Karpas-422 (cell line): ENCODE results near the gene MOB3B. TPM values are rescaled to one million over a fixed set of nuclear protein-coding genes. Genes with fewer than 3 reads are reported as not detected.

Experiments used
- DNase-seq: peaks from one replicate; pipeline ENCODE4 v3.0.0-alpha.2; 2015
- H2AFZ ChIP-seq: fragments of 200-600 bp; sonication (generic); 2 replicates; pipeline ENCODE4 v1.6.1; 2014; ENCODE audit warnings: antibody characterized with exemption, low read length, mixed read lengths
- H3K27ac ChIP-seq: fragments of 200-600 bp; sonication (generic); 2 replicates; pipeline ENCODE4 v1.5.1; 2014; ENCODE audit warnings: mild to moderate bottlenecking, low read length, moderate library complexity
- H3K27me3 ChIP-seq: fragments of 200-600 bp; sonication (generic); 2 replicates; pipeline ENCODE4 v1.6.1; 2014; ENCODE audit warnings: low read length, mixed read lengths
- H3K36me3 ChIP-seq: fragments of 200-600 bp; sonication (generic); 2 replicates; pipeline ENCODE4 v1.6.1; 2014; ENCODE audit warnings: low read length, mixed read lengths; ENCODE audit not compliant: insufficient read depth
- H3K4me1 ChIP-seq: fragments of 200-600 bp; sonication (generic); 2 replicates; pipeline ENCODE4 v1.6.1; 2014; ENCODE audit warnings: mild to moderate bottlenecking, low read length, mixed read lengths
- H3K4me2 ChIP-seq: fragments of 200-600 bp; sonication (generic); 2 replicates; pipeline ENCODE4 v1.6.1; 2014; ENCODE audit warnings: low read length, low read depth, mild to moderate bottlenecking; ENCODE audit not compliant: poor library complexity, severe bottlenecking
- H3K4me3 ChIP-seq: fragments of 200-600 bp; sonication (generic); 2 replicates; pipeline ENCODE4 v1.5.1; 2014; ENCODE audit warnings: mild to moderate bottlenecking, antibody characterized with exemption, low read length, mixed read lengths
- H3K79me2 ChIP-seq: fragments of 200-600 bp; sonication (generic); 2 replicates; pipeline ENCODE4 v1.6.1; 2014; ENCODE audit warnings: mild to moderate bottlenecking, low read length, mixed read lengths
- H3K9ac ChIP-seq: fragments of 200-600 bp; sonication (generic); 2 replicates; pipeline ENCODE4 v1.6.0; 2014; ENCODE audit warnings: low read length
- H3K9me2 ChIP-seq: fragments of 200-600 bp; sonication (generic), shearing (Covaris generic); replicated peaks from 2 replicates; pipeline ENCODE4 v1.6.0; 2014; ENCODE audit warnings: mild to moderate bottlenecking, low read length, moderate library complexity; ENCODE audit not compliant: insufficient read depth
- H3K9me3 ChIP-seq: fragments of 300-700, 200-600 bp; sonication (generic); 2 replicates; pipeline ENCODE4 v1.6.1; 2014; ENCODE audit warnings: low read length, mixed read lengths
- H4K20me1 ChIP-seq: fragments of 200-600 bp; sonication (generic); 2 replicates; pipeline ENCODE4 v1.6.1; 2014; ENCODE audit warnings: mild to moderate bottlenecking, antibody characterized with exemption, low read length, low read depth; ENCODE audit not compliant: insufficient read depth
- total RNA-seq: library from RNA; depleted of rRNA; stranded (reverse); fragments of >200 nt; shearing (Covaris generic); gene quantifications from 2 replicates; pipeline ENCODE4 v1.2.3, GENCODE V29; 2014; ENCODE audit warnings: low replicate concordance

MOB3B gene
- total RNA-seq, 1 experiment from 2014 or later: 0.45 TPM

DNA sequence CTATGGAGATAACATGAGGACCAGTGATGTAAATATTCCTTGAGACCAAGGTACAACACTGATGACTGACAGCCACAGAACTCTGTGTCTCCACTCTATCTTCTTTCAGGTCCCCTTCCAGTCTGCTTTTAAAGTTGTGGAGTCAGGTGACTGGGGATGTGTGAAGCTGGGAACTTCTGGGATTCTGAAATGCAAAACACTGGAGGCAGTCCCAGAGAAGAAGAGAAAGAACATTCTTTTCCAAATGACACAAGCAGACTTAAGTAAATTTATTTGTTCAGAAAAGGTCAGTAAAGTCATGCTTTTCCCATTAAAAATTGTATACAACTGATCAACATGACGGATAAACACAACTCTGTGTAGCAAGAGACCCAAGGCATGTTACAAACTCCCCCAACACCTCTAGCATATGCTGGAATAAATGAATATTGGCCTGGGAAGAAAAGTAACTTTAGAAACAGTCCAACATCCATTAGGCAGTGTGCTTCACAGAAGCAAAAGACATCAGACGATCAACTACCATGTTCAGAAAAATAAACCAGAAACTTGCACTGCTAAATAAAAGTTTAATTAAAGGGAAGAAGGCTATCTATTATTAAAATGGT, 98.0 kb downstream of the MOB3B start:
- Histone ChIP-seq H3K79me2 (no peaks in the 10 kb centered on the region), H3K9ac (no peak overlapping the region), H3K4me2 (no peak overlapping the region), H3K9me2 (no peaks in the 10 kb centered on the region), H3K36me3 (no peaks in the 10 kb centered on the region), H3K4me3 (no peak overlapping the region), H3K27me3 (no peaks in the 10 kb centered on the region), H3K4me1 (no peaks in the 10 kb centered on the region), H4K20me1 (no peaks in the 10 kb centered on the region), H3K9me3 (no peaks in the 10 kb centered on the region), H2AFZ (no peak overlapping the region), H3K27ac (no peak overlapping the region)
- no peak for DNase-seq

DNA sequence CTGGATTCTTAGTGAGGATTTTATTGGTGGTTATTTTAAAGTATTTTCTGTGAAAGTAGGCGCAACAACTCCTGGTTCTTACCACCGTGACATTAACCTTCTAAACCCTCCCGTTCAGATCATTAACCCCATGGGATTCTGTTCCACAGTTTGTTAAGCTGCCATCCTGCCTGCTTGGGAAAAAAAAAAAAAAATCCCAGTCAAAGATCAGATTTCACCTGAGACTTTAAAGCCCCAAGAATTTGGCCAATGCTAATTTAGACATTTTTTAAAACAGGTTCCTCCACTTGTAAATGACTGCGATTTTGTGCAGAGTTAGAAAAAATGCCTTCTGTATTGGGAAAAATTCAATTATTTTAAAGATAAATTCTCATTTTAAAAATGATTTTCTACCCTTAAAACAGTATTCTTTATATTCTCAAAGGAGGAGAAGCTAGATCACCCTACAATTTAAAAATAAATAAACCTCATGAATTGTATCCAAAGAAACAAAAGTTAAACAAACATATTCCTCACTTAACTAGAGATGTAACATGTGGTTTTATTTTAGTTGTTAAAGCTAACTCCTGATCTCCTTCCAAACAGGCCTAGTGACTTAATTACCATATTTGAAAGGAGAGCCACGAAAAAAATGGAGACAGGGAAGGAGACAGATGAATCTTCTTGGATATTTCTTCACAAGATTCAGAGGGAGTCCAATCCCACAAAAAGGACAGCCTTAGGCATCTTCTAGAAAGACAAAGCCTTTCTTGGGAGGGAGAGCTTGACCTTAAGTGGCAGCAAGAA, 98.7 kb downstream of the MOB3B start:
- Histone ChIP-seq H3K4me3 (no peak overlapping the region), H3K79me2 (no peaks in the 10 kb centered on the region), H3K9ac (no peak overlapping the region), H3K36me3 (no peaks in the 10 kb centered on the region), H3K9me3 (no peaks in the 10 kb centered on the region), H4K20me1 (no peaks in the 10 kb centered on the region), H2AFZ (no peak overlapping the region), H3K9me2 (no peaks in the 10 kb centered on the region), H3K27me3 (no peaks in the 10 kb centered on the region), H3K4me1 (no peaks in the 10 kb centered on the region), H3K27ac (no peak overlapping the region), H3K4me2 (no peak overlapping the region)
- DNase-seq: no peak

DNA sequence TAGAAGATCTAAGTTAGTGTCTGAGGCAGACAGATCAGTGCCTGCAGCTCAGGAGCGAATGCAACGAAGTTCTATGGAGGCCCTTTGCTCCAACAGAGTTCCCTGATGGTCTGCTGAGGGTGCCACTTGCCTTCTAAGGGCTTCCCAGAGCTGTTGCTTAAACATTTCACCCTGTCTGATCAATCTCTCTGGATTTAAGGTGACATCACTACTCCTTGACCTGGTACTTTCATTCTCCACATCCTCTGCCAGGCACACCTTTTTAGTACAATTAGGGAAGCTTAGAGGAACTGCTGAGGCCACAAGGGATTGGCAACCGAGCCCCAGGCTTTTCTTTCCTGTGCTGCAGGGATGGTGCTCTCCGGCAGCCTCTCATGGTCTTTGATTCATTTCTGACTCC, 99.7 kb downstream of the MOB3B start:
- Histone ChIP-seq H3K9ac (no peak overlapping the region), H3K4me2 (no peak overlapping the region), H3K9me2 (no peaks in the 10 kb centered on the region), H2AFZ (no peak overlapping the region), H3K36me3 (no peaks in the 10 kb centered on the region), H3K9me3 (no peaks in the 10 kb centered on the region), H4K20me1 (no peaks in the 10 kb centered on the region), H3K27me3 (no peaks in the 10 kb centered on the region), H3K27ac (no peak overlapping the region), H3K79me2 (no peaks in the 10 kb centered on the region), H3K4me1 (no peaks in the 10 kb centered on the region), H3K4me3 (no peak overlapping the region)
- DNase-seq: no peak

DNA sequence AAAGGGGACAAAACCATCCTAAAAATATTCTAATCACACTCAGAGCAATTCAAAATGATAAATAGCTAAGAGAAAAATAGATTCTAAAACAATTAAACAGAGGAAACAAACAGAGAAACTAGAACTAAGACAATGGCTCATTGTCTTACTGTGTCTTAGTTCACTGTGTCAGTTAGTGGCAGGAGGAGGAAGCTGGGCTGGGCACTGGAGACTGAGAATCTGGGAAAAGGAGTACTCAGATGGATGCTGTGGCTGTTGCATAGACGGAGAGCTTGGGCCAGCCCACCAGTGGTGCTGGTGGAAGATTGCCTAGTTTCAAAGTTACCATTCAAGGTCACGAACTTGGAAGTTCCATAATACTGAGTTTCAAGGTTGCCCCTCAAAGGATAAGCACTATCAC, 100.2 kb downstream of the MOB3B start:
- no peaks in the 10 kb centered on the region for H3K9me3 ChIP-seq
- no peak overlapping the region for H3K27ac ChIP-seq
- H3K4me3 ChIP-seq: no peak overlapping the region
- H3K4me2 ChIP-seq: no peak overlapping the region
- no peak for DNase-seq
- H3K9me2 ChIP-seq: no peaks in the 10 kb centered on the region
- H3K79me2 ChIP-seq: no peaks in the 10 kb centered on the region
- no peaks in the 10 kb centered on the region for H3K36me3 ChIP-seq
- no peaks in the 10 kb centered on the region for H4K20me1 ChIP-seq
- no peak overlapping the region for H3K9ac ChIP-seq
- H2AFZ ChIP-seq: no peak overlapping the region
- H3K4me1 ChIP-seq: no peaks in the 10 kb centered on the region
- no peaks in the 10 kb centered on the region for H3K27me3 ChIP-seq

DNA sequence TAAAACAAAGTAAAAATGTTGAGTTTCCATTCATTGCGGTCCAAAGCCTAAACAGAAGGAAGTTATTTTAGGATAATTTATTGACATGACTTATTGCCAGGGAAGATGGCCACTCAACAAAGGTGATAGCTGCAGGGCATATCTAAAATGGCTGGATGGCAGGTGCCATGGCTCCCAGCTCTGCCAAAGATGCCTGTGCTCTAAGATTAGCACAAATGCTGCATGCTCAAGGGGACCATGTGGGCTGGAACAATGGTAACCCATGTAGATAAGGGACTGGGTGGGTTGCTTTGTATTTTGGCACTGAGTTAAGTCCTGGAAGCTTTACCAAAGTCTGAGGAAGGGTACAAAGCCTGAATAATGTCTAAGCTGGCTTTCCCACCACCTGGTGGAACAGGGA, 101.1 kb downstream of the MOB3B start:
- Histone ChIP-seq H3K4me2 (no peak overlapping the region), H4K20me1 (no peaks in the 10 kb centered on the region), H3K4me3 (no peak overlapping the region), H3K27me3 (no peaks in the 10 kb centered on the region), H2AFZ (no peak overlapping the region), H3K27ac (no peak overlapping the region), H3K9me2 (no peaks in the 10 kb centered on the region), H3K36me3 (no peaks in the 10 kb centered on the region), H3K4me1 (no peaks in the 10 kb centered on the region), H3K79me2 (no peaks in the 10 kb centered on the region), H3K9ac (no peak overlapping the region), H3K9me3 (no peaks in the 10 kb centered on the region)
- DNase-seq: no peak

DNA sequence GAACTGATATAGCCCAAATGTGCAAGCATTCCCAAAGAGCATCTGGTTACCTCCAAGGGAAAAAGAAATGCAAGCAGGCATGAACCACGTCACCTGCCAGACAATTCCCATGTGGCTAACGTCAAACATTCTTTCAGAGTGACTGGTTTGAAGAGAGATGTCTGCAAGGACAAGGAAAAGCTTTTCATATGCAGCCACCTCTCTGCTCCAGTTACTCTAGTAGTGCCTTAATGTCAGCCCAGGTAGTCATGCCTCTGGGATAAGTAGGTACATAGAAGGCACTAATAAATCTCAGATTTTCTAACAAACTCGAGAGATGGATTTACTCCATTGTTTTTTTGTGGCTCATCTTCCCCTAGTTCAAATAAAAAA, 102.4 kb downstream of the MOB3B start:
- H2AFZ ChIP-seq: no peak overlapping the region
- H3K4me3 ChIP-seq: no peak overlapping the region
- H4K20me1 ChIP-seq: no peaks in the 10 kb centered on the region
- H3K9me2 ChIP-seq: no peaks in the 10 kb centered on the region
- no peak overlapping the region for H3K4me2 ChIP-seq
- H3K36me3 ChIP-seq: no peaks in the 10 kb centered on the region
- no peaks in the 10 kb centered on the region for H3K27me3 ChIP-seq
- no peak overlapping the region for H3K27ac ChIP-seq
- no peak overlapping the region for H3K9ac ChIP-seq
- no peaks in the 10 kb centered on the region for H3K4me1 ChIP-seq
- H3K9me3 ChIP-seq: no peaks in the 10 kb centered on the region
- no peaks in the 10 kb centered on the region for H3K79me2 ChIP-seq
- DNase-seq: no peak

DNA sequence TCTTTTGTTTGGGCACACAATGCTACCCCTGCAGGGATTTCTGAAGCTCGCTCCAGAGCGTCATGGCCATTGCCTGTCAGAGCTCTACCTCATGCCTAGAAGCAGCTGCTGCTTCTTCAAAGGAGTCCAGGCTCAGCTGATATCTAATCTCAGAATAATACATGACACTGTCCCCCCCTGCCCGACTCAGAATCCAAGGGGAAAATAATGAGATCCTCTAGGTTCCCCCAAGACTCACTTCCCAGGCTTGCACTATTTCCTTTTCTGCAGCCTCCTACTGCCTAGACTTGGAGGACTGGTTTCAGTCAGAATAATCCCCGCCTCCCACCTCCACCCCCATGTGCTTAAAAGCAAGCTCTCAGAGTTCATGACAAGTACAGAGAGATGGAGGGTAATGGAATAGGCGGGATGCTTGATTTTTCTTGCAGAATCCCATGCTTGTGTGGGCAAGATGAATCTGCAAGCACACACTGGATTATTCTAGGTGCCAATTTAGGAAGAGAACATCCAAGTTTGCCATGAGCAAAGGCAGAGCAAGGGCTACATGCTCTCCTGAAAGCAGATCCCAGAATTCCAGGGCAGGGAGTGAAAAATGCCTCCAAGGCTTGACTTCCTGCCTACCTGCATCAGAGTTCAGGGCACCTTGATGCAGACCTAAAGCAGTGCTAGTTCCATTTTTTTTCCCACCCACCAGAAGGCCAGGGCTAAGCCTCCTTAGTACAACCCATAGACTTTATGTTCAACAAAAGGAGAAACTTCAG, 102.9 kb downstream of the MOB3B start:
- Histone ChIP-seq H4K20me1 (no peaks in the 10 kb centered on the region), H3K9me2 (no peaks in the 10 kb centered on the region), H3K27me3 (no peaks in the 10 kb centered on the region), H3K4me1 (no peaks in the 10 kb centered on the region), H3K36me3 (no peaks in the 10 kb centered on the region), H3K79me2 (no peaks in the 10 kb centered on the region), H3K9me3 (no peaks in the 10 kb centered on the region), H3K9ac (no peak overlapping the region), H2AFZ (no peak overlapping the region), H3K4me3 (no peak overlapping the region), H3K27ac (no peak overlapping the region), H3K4me2 (no peak overlapping the region)
- DNase-seq: no peak

DNA sequence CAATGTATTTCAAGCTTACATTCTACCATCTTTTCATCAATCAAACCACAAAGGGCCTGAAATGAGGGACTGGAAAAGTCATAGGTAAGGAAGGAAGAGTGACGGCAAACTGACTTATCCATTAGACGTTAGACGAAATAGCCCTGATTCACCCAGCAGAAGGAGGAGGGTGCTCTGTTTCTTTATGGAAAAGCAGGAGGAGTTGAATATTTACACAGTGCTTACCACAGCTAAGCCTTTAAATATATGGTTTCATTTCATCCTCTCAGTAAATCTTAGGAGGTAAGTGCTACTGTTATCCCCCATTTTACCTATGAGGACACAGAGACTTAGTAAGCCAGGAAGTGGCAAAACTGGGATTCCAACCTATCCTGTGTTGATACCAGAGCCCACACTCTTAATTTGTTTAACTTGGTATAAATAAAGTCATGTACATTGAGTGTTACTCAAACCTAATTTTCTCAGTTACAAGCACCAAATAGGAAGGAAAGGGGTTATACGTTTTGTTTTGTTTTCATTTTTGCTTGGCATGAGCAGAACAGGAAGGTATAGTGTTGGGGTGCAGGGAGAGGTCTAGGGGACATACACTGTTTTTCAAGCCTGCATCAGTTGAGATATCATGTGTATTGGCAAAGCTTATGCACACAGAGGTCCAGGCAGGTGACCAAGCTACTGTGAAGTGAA, 103.6 kb downstream of the MOB3B start:
- H2AFZ ChIP-seq: no peak overlapping the region
- H3K4me1 ChIP-seq: no peaks in the 10 kb centered on the region
- H3K4me2 ChIP-seq: no peak overlapping the region
- no peaks in the 10 kb centered on the region for H3K36me3 ChIP-seq
- H4K20me1 ChIP-seq: no peaks in the 10 kb centered on the region
- no peaks in the 10 kb centered on the region for H3K79me2 ChIP-seq
- H3K9ac ChIP-seq: no peak overlapping the region
- H3K9me3 ChIP-seq: no peaks in the 10 kb centered on the region
- H3K27ac ChIP-seq: no peak overlapping the region
- no peaks in the 10 kb centered on the region for H3K9me2 ChIP-seq
- H3K4me3 ChIP-seq: no peak overlapping the region
- DNase-seq: no peak
- H3K27me3 ChIP-seq: no peaks in the 10 kb centered on the region
